WTC11 (cell line): ENCODE data around the gene UGT2B7. TPM values are rescaled to one million over a fixed set of nuclear protein-coding genes. Genes with fewer than 3 reads are reported as not detected.

Source experiments
- ATAC-seq: fragments of 200-7000 bp; cut with Tn5 transposase; 2 replicates; pipeline ENCODE4 v1.10.0; 2021; ENCODE audit warnings: mild to moderate bottlenecking, moderate library complexity
- CTCF ChIA-PET: fragments of 300-600 bp; sonication (Branson Sonifier 250); formaldehyde crosslinking; loops from one replicate; lab custom pipeline; 2021; ENCODE audit warnings: antibody characterized with exemption; lab: Charles Lee
- POLR2A ChIA-PET: fragments of 350-600 bp; sonication (Branson Sonifier 250); formaldehyde crosslinking; loops from one replicate; lab custom pipeline; 2021; ENCODE audit warnings: antibody characterized with exemption; lab: Charles Lee
- DNase-seq: peaks from one replicate; pipeline ENCODE4 v3.0.0; 2021; ENCODE audit warnings: low spot score
- H3K27ac Mint-ChIP-seq: 2 replicates; pipeline ENCODE4 v1.8.0; 2021; ENCODE audit warnings: mixed read lengths
- H3K27me3 Mint-ChIP-seq: 2 replicates; pipeline ENCODE4 v1.8.0; 2021; ENCODE audit warnings: low read depth, mild to moderate bottlenecking, moderate library complexity, mixed read lengths
- H3K36me3 Mint-ChIP-seq: 2 replicates; pipeline ENCODE4 v1.8.0; 2021; ENCODE audit warnings: mixed read lengths
- H3K4me1 Mint-ChIP-seq: 2 replicates; pipeline ENCODE4 v1.8.0; 2022; ENCODE audit warnings: mixed read lengths
- H3K4me3 Mint-ChIP-seq: 2 replicates; pipeline ENCODE4 v1.8.0; 2021; ENCODE audit warnings: mild to moderate bottlenecking, moderate library complexity, mixed read lengths
- H3K9me3 Mint-ChIP-seq: 2 replicates; pipeline ENCODE4 v1.8.0; 2021; ENCODE audit warnings: mixed read lengths
- AR ChIP-seq: fragments of 250-450 bp; sonication (Bioruptor Pico); IDR thresholded peaks from 2 replicates; pipeline ENCODE4 v1.9.0; 2021; ENCODE audit warnings: mild to moderate bottlenecking
- ATF1 ChIP-seq: sonication (generic); formaldehyde crosslinking; IDR thresholded peaks from 2 replicates; pipeline ENCODE4 v1.8.1; 2023; ENCODE audit warnings: mild to moderate bottlenecking, moderate library complexity, missing genetic modification reagents
- ATF3 ChIP-seq: sonication (generic); formaldehyde crosslinking; conservative IDR thresholded peaks from 2 replicates; pipeline ENCODE4 v1.8.1; 2022; ENCODE audit warnings: mild to moderate bottlenecking, missing genetic modification reagents
- ELF4 ChIP-seq: sonication (generic); formaldehyde crosslinking; IDR thresholded peaks from 2 replicates; pipeline ENCODE4 v1.8.1; 2022; ENCODE audit warnings: low read depth, mild to moderate bottlenecking, moderate library complexity, missing genetic modification reagents
- ERG ChIP-seq: fragments of 250-450 bp; sonication (Bioruptor Pico); IDR thresholded peaks from 2 replicates; pipeline ENCODE4 v1.8.0; 2021; ENCODE audit warnings: mild to moderate bottlenecking
- ETV6 ChIP-seq: sonication (generic); formaldehyde crosslinking; IDR thresholded peaks from 2 replicates; pipeline ENCODE4 v1.8.1; 2022; ENCODE audit warnings: mild to moderate bottlenecking, missing genetic modification reagents
- GABPB1 ChIP-seq: sonication (generic); formaldehyde crosslinking; IDR thresholded peaks from 2 replicates; pipeline ENCODE4 v1.8.1; 2023; ENCODE audit warnings: mild to moderate bottlenecking, missing genetic modification reagents
- GRHL2 ChIP-seq: fragments of 250-450 bp; sonication (Bioruptor Pico); IDR thresholded peaks from 2 replicates; pipeline ENCODE4 v1.8.0; 2022; ENCODE audit warnings: mild to moderate bottlenecking, moderate library complexity; ENCODE audit not compliant: insufficient replicate concordance, severe bottlenecking
- KAT7 ChIP-seq: sonication (generic); formaldehyde crosslinking; IDR thresholded peaks from 2 replicates; pipeline ENCODE4 v1.8.1; 2023; ENCODE audit warnings: missing genetic modification reagents, mild to moderate bottlenecking, borderline replicate concordance
- MLX ChIP-seq: sonication (generic); formaldehyde crosslinking; IDR thresholded peaks from 2 replicates; pipeline ENCODE4 v1.8.1; 2023; ENCODE audit warnings: mild to moderate bottlenecking, missing genetic modification reagents, moderate library complexity
- MYBL2 ChIP-seq: sonication (generic); formaldehyde crosslinking; IDR thresholded peaks from 2 replicates; pipeline ENCODE4 v1.8.1; 2023; ENCODE audit warnings: mild to moderate bottlenecking, moderate library complexity, missing genetic modification reagents
- PREB ChIP-seq: sonication (generic); formaldehyde crosslinking; IDR thresholded peaks from 2 replicates; pipeline ENCODE4 v1.8.1; 2022; ENCODE audit warnings: mild to moderate bottlenecking, missing genetic modification reagents, moderate library complexity, borderline replicate concordance
- RELA ChIP-seq: sonication (generic); formaldehyde crosslinking; IDR thresholded peaks from 2 replicates; pipeline ENCODE4 v1.8.1; 2022; ENCODE audit warnings: missing genetic modification reagents, mild to moderate bottlenecking, borderline replicate concordance
- TEAD1 ChIP-seq: sonication (generic); formaldehyde crosslinking; IDR thresholded peaks from 2 replicates; pipeline ENCODE4 v1.8.0; 2022; ENCODE audit warnings: mild to moderate bottlenecking, missing genetic modification reagents
- ZMAT4 ChIP-seq: fragments of 250-450 bp; sonication (Bioruptor Pico); IDR thresholded peaks from 2 replicates; pipeline ENCODE4 v1.9.0; 2021; ENCODE audit warnings: mild to moderate bottlenecking
- ZSCAN18 ChIP-seq: fragments of 250-450 bp; sonication (Bioruptor Pico); IDR thresholded peaks from 2 replicates; pipeline ENCODE4 v2.1.2; 2022; ENCODE audit warnings: mild to moderate bottlenecking, moderate library complexity
- total RNA-seq: library from RNA; stranded (reverse); gene quantifications from 3 replicates; pipeline ENCODE4 v1.2.3, GENCODE V29; 2021

Gene UGT2B7
- total RNA-seq, 1 experiment from 2014 or later = not detected

GRCh38 chr4:69075061-69075792 lies 21.0 kb upstream of the UGT2B7 start:
- POLR2A ChIA-PET = no interaction called here
- no peak overlapping the region for H3K4me3 Mint-ChIP-seq
- H3K4me1 Mint-ChIP-seq = peaks cover 7% of the 10 kb centered on the region; the same call in 1 of the 2 replicates
- DNase-seq = no peak
- H3K27ac Mint-ChIP-seq = no peak overlapping the region
- CTCF ChIA-PET = no interaction called here
- peaks cover 6% of the 10 kb centered on the region; the same call in 1 of the 2 replicates for H3K9me3 Mint-ChIP-seq
- H3K27me3 Mint-ChIP-seq = no peaks in the 10 kb centered on the region
- no peaks in the 10 kb centered on the region for H3K36me3 Mint-ChIP-seq
- TF ChIP-seq GRHL2 (CRISPR knock-in tag) (no peak), RELA (CRISPR knock-in tag) (no peak), ZMAT4 (CRISPR knock-in tag) (no peak)
- TF ChIP-seq, all 79 proteins: peak for 0
- no peak for ATAC-seq

GRCh38 chr4:69078852-69079251 lies 17.4 kb upstream of the UGT2B7 start:
- Mint-ChIP-seq H3K27me3 (no peaks in the 10 kb centered on the region), H3K4me1 (peaks cover 7% of the 10 kb centered on the region; the same call in 1 of the 2 replicates), H3K36me3 (no peaks in the 10 kb centered on the region), H3K27ac (no peak overlapping the region), H3K4me3 (no peak overlapping the region), H3K9me3 (peaks cover 6% of the 10 kb centered on the region; the same call in 1 of the 2 replicates)
- ATAC-seq = peak; percentile 85
- DNase-seq = peak; percentile 13
- ChIA-PET CTCF (no interaction called here), POLR2A (no interaction called here)
- TF ChIP-seq ZSCAN18 = no peak
- TF ChIP-seq ERG (CRISPR knock-in tag) = no peak
- 0 out of 2 replicates have a peak, but pooled peaks have one; percentile 25 for TF ChIP-seq AR (CRISPR knock-in tag)

GRCh38 chr4:69088473-69088872 lies 7.8 kb upstream of the UGT2B7 start:
- no peaks in the 10 kb centered on the region for H3K27me3 Mint-ChIP-seq
- POLR2A ChIA-PET = no interaction called here
- peaks cover 5% of the 10 kb centered on the region; the same call in 1 of the 2 replicates for H3K9me3 Mint-ChIP-seq
- H3K36me3 Mint-ChIP-seq = no peaks in the 10 kb centered on the region
- DNase-seq (no peak), ATAC-seq (no peak)
- H3K27ac Mint-ChIP-seq = no peak overlapping the region
- TF ChIP-seq MYBL2 (CRISPR knock-in tag) (no peak), ELF4 (CRISPR knock-in tag) (no peak), GABPB1 (CRISPR knock-in tag) (no peak), ETV6 (CRISPR knock-in tag) (no peak), TEAD1 (CRISPR knock-in tag) (no peak), PREB (CRISPR knock-in tag) (no peak), AR (CRISPR knock-in tag) (no peak), ATF1 (CRISPR knock-in tag) (no peak), ATF3 (CRISPR knock-in tag) (no peak), KAT7 (no peak), MLX (CRISPR knock-in tag) (no peak)
- no peak overlapping the region for H3K4me3 Mint-ChIP-seq
- peaks cover 11% of the 10 kb centered on the region for H3K4me1 Mint-ChIP-seq
- CTCF ChIA-PET = no interaction called here
